ENCODE results near the gene CCZ1B.
"Not testable (repeated sequence)": the region's sequence is repeated elsewhere in the genome, so short reads cannot be mapped to it uniquely, and the experiment has no call there.

DNA sequence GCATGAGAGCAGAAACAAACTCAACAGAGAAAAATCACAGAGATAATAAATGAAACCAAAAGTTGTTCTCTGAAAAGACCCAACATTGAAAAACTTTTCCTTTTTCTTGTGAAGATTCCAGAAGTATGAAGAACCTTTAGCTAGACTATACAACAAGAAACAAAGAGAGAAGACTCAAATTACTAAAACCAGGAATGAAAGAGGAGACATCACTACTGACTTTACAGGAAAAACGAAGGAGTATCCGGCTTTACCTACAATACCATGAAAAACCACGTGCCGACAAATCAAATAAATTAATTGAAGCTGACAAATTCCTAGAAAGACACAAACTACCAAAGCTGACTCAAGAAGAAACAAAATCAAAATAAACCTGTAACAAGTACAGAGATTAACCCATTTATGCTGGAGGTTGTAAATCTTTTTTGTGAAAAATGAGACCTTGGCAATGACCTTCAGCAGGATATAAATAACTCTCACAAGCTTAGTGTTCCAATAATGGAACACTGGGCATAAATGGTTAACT, 18.6 kb downstream of the CCZ1B start:
- TF ChIP-seq, protein P1, sequence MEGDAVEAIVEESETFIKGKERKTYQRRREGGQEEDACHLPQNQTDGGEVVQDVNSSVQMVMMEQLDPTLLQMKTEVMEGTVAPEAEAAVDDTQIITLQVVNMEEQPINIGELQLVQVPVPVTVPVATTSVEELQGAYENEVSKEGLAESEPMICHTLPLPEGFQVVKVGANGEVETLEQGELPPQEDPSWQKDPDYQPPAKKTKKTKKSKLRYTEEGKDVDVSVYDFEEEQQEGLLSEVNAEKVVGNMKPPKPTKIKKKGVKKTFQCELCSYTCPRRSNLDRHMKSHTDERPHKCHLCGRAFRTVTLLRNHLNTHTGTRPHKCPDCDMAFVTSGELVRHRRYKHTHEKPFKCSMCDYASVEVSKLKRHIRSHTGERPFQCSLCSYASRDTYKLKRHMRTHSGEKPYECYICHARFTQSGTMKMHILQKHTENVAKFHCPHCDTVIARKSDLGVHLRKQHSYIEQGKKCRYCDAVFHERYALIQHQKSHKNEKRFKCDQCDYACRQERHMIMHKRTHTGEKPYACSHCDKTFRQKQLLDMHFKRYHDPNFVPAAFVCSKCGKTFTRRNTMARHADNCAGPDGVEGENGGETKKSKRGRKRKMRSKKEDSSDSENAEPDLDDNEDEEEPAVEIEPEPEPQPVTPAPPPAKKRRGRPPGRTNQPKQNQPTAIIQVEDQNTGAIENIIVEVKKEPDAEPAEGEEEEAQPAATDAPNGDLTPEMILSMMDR (IDR thresholded peaks at IDR 0.05; ENCODE audit: extremely low read depth in 1 of 2, insufficient read depth in 1 of 2, low read depth in 1 of 2, low read length in 2 of 2): not testable (repeated sequence)
- not testable (repeated sequence) for TF ChIP-seq POLR2AphosphoS5 (IDR thresholded peaks at IDR 0.05; ENCODE audit: insufficient read depth, low read depth, low read length); GATA2 (IDR thresholded peaks at IDR 0.05; ENCODE audit: insufficient read depth, insufficient read length, low read depth, low read length)
